HEK293 (cell line): ENCODE results near the gene SLC2A4.

Source experiments
- CTCF ChIA-PET: fragments of 350-600 bp; formaldehyde crosslinking; extraction: SDS; loops from one replicate; lab custom pipeline; 2021; ENCODE audit warnings: antibody characterized with exemption; lab: Yijun Ruan, JAX
- POLR2A ChIA-PET: fragments of 300-600 bp; formaldehyde crosslinking; extraction: SDS; loops from one replicate; lab custom pipeline; 2020; ENCODE audit warnings: antibody characterized with exemption, inconsistent platforms; lab: Yijun Ruan, JAX
- H3K27ac ChIP-seq: fragments of 200-500 bp; sonication (Bioruptor generic); 2 replicates; pipeline ENCODE4 v1.5.1; 2014; ENCODE audit warnings: low read depth, low read length, control low read depth, inconsistent platforms; ENCODE audit errors: extremely low read depth
- H3K36me3 ChIP-seq, 2 experiments: fragments of 200-500 bp in 1 of 2; sonication (Bioruptor generic) in 1 of 2; 1 replicate in 1 of 2; 2 replicates in 1 of 2; pipeline ENCODE4 v1.5.1; 2014 to 2017; ENCODE audit warnings: inconsistent platforms in 2 of 2, low read length in 2 of 2; ENCODE audit not compliant: control insufficient read depth in 2 of 2, insufficient read depth in 1 of 2
- H3K4me1 ChIP-seq: fragments of 200-500 bp; sonication (Bioruptor generic); 2 replicates; pipeline ENCODE4 v1.5.1; 2014; ENCODE audit warnings: mild to moderate bottlenecking, low read length, inconsistent platforms; ENCODE audit not compliant: control insufficient read depth, insufficient read depth
- H3K4me3 ChIP-seq: 2 replicates; pipeline ENCODE4 v1.5.1; 2011; ENCODE audit warnings: low read depth, mild to moderate bottlenecking, control low read depth, low read length, moderate library complexity
- H3K9me3 ChIP-seq: fragments of 200-500 bp; sonication (Bioruptor generic); 2 replicates; pipeline ENCODE4 v1.5.1; 2014; ENCODE audit warnings: low read depth, low read length, inconsistent platforms; ENCODE audit not compliant: control insufficient read depth, insufficient read depth
- BCL11B ChIP-seq: fragments of 450-650 bp; formaldehyde crosslinking; IDR thresholded peaks from 2 replicates; pipeline ENCODE4 v1.5.1; 2016; ENCODE audit warnings: low read depth, missing biosample characterization, missing genetic modification characterization
- GFI1B ChIP-seq: fragments of 450-650 bp; formaldehyde crosslinking; IDR thresholded peaks from 2 replicates; pipeline ENCODE4 v1.5.1; 2016; ENCODE audit warnings: missing biosample characterization, missing genetic modification characterization
- HOXA7 ChIP-seq: sonication (generic); formaldehyde crosslinking; IDR thresholded peaks from 2 replicates; pipeline ENCODE4 v1.8.1; 2022; ENCODE audit warnings: missing genetic modification reagents, borderline replicate concordance
- PRDM10 ChIP-seq: fragments of 450-650 bp; formaldehyde crosslinking; IDR thresholded peaks from 2 replicates; pipeline ENCODE4 v1.5.1; 2016; ENCODE audit warnings: missing biosample characterization, missing genetic modification characterization
- REST ChIP-seq: fragments of 450-650 bp; formaldehyde crosslinking; IDR thresholded peaks from 2 replicates; pipeline ENCODE4 v1.5.1; 2016; ENCODE audit warnings: missing biosample characterization, missing genetic modification characterization
- SP2 ChIP-seq: fragments of 450-650 bp; formaldehyde crosslinking; IDR thresholded peaks from 2 replicates; pipeline ENCODE4 v1.5.1; 2016; ENCODE audit warnings: missing biosample characterization, missing genetic modification characterization
- ZEB2 ChIP-seq: fragments of 450-650 bp; formaldehyde crosslinking; IDR thresholded peaks from 2 replicates; pipeline ENCODE4 v1.5.1; 2016; ENCODE audit warnings: missing biosample characterization, missing genetic modification characterization
- ZNF23 ChIP-seq: fragments of 450-650 bp; formaldehyde crosslinking; IDR thresholded peaks from 2 replicates; pipeline ENCODE4 v1.5.1; 2016; ENCODE audit warnings: missing biosample characterization, missing genetic modification characterization, borderline replicate concordance
- ZNF311 ChIP-seq: fragments of 450-650 bp; formaldehyde crosslinking; IDR thresholded peaks from 2 replicates; pipeline ENCODE4 v1.5.1; 2017; ENCODE audit warnings: missing biosample characterization, missing genetic modification characterization, borderline replicate concordance
- ZNF37A ChIP-seq: fragments of 450-650 bp; IDR thresholded peaks from 2 replicates; pipeline ENCODE4 v1.5.1; 2018; ENCODE audit warnings: missing biosample characterization, missing genetic modification characterization
- ZNF449 ChIP-seq: fragments of 450-650 bp; formaldehyde crosslinking; IDR thresholded peaks from 2 replicates; pipeline ENCODE4 v1.5.1; 2017; ENCODE audit warnings: missing biosample characterization, mild to moderate bottlenecking, missing genetic modification characterization, moderate library complexity
- ZNF514 ChIP-seq: fragments of 450-650 bp; formaldehyde crosslinking; IDR thresholded peaks from 2 replicates; pipeline ENCODE4 v1.5.1; 2016; ENCODE audit warnings: missing biosample characterization, missing genetic modification characterization
- ZNF561 ChIP-seq: fragments of 450-650 bp; IDR thresholded peaks from 2 replicates; pipeline ENCODE4 v1.5.1; 2018; ENCODE audit warnings: missing biosample characterization, missing genetic modification characterization, borderline replicate concordance
- ZNF654 ChIP-seq: fragments of 450-650 bp; formaldehyde crosslinking; IDR thresholded peaks from 2 replicates; pipeline ENCODE4 v1.5.1; 2016; ENCODE audit warnings: low read depth, missing biosample characterization, missing genetic modification characterization
- ZNF692 ChIP-seq: fragments of 450-650 bp; formaldehyde crosslinking; IDR thresholded peaks from 2 replicates; pipeline ENCODE4 v1.5.1; 2016; ENCODE audit warnings: missing biosample characterization, missing genetic modification characterization
- ZNF791 ChIP-seq: fragments of 450-650 bp; formaldehyde crosslinking; IDR thresholded peaks from 2 replicates; pipeline ENCODE4 v1.5.1; 2016; ENCODE audit warnings: missing biosample characterization, missing genetic modification characterization
- ZSCAN16 ChIP-seq: fragments of 450-650 bp; formaldehyde crosslinking; IDR thresholded peaks from 2 replicates; pipeline ENCODE4 v1.5.1; 2016; ENCODE audit warnings: missing biosample characterization, missing genetic modification characterization
- ZSCAN4 ChIP-seq: fragments of 450-650 bp; formaldehyde crosslinking; IDR thresholded peaks from 2 replicates; pipeline ENCODE4 v1.5.1; 2017; ENCODE audit warnings: missing biosample characterization, missing genetic modification characterization

The SLC2A4 gene

GRCh38 chr17:7248796-7249195 is 32.7 kb upstream of the SLC2A4 start:
- no peak for TF ChIP-seq ZSCAN4 (tag by site-specific recombination)
- TF ChIP-seq REST (tag by site-specific recombination): no peak
- TF ChIP-seq ZNF654: no peak
- no peak for TF ChIP-seq ZNF692
- no peak for TF ChIP-seq ZNF791 (tag by site-specific recombination)
- ChIA-PET CTCF (no interaction called here), POLR2A (interaction anchor here (0.7 to 1.5 kb wide), 4 partner anchors 9 to 154 kb away, joined by 3 to 5 read pairs (median 4); partner anchors contain the start of genes ACADVL, DLG4, NEURL4 and PHF23)
- Histone ChIP-seq H3K36me3 (peaks cover 30 to 47% of the 10 kb centered on the region in 2 experiments), H3K4me3 (no peak overlapping the region), H3K9me3 (no peaks in the 10 kb centered on the region), H3K4me1 (peaks cover 13% of the 10 kb centered on the region; the same call in 1 of the 2 replicates), H3K27ac (peak overlapping the region; percentile 46; the same call in 1 of the 2 replicates)

GRCh38 chr17:7249214-7249613 is 32.3 kb upstream of the SLC2A4 start:
- H3K9me3 ChIP-seq: no peaks in the 10 kb centered on the region
- POLR2A ChIA-PET: interaction anchor here (0.8 to 1.6 kb wide), 3 partner anchors 11 to 153 kb away, joined by 3 to 7 read pairs (median 4); partner anchors contain the start of genes NEURL4 and PHF23
- no peak for TF ChIP-seq ZNF37A (tag by site-specific recombination)
- peak; percentile 37 for TF ChIP-seq PRDM10 (tag by site-specific recombination)
- TF ChIP-seq, all 188 proteins: peak for 1
- CTCF ChIA-PET: interaction anchor here (0.6 to 1.4 kb wide), 2 partner anchors 17 to 122 kb away, joined by 3 to 5 read pairs; no protein-coding TSS in a partner anchor
- Histone ChIP-seq H3K4me3 (no peak overlapping the region), H3K4me1 (peaks cover 13% of the 10 kb centered on the region; the same call in 1 of the 2 replicates), H3K36me3 (peaks cover 34 to 47% of the 10 kb centered on the region in 2 experiments), H3K27ac (peak overlapping the region; percentile 46; the same call in 1 of the 2 replicates)

GRCh38 chr17:7249830-7250229 is 31.7 kb upstream of the SLC2A4 start:
- CTCF ChIA-PET: interaction anchor here (0.6 to 1.4 kb wide), 2 partner anchors 16 to 121 kb away, joined by 3 to 5 read pairs; no protein-coding TSS in a partner anchor
- H3K36me3 ChIP-seq: peaks cover 36 to 47% of the 10 kb centered on the region in 2 experiments
- POLR2A ChIA-PET: interaction anchor here (1.5 to 1.6 kb wide), 2 partner anchors 12 to 80 kb away, joined by 4 to 7 read pairs; partner anchors contain the start of genes NEURL4 and PHF23
- H3K27ac ChIP-seq: no peak overlapping the region
- H3K4me3 ChIP-seq: peak overlapping the region; percentile 75
- H3K4me1 ChIP-seq: peaks cover 13% of the 10 kb centered on the region; the same call in 1 of the 2 replicates
- no peaks in the 10 kb centered on the region for H3K9me3 ChIP-seq
- TF ChIP-seq ZEB2 (no peak), ZNF449 (tag by site-specific recombination) (no peak), ZNF561 (no peak), SP2 (tag by site-specific recombination) (no peak), ZNF514 (tag by site-specific recombination) (no peak), ZSCAN16 (tag by site-specific recombination) (no peak), BCL11B (tag by site-specific recombination) (no peak), ZNF311 (no peak), ZNF23 (tag by site-specific recombination) (no peak), GFI1B (tag by site-specific recombination) (no peak), HOXA7 (CRISPR knock-in tag) (no peak)
